ENCODE measurements around the gene COA8.

The COA8 gene

GRCh38 chr14:103619057-103619456 is 56.3 kb downstream of the COA8 start:
- peak; percentile 52 for DNase-seq
- no peak overlapping the region for H2AK5ac ChIP-seq (ENCODE audit: low read length, severe bottlenecking)
- no peak overlapping the region for H3K4me2 ChIP-seq (ENCODE audit: low read length, poor library complexity, severe bottlenecking)
- no peak overlapping the region for H2BK120ac ChIP-seq (ENCODE audit: low read depth, low read length)
- H3K27me3 ChIP-seq (ENCODE audit: control insufficient read depth in 1 of 2, insufficient read depth in 1 of 2, low read length in 2 of 2) = no peaks in the 10 kb centered on the region
- WGBS = 77% methylated on average over 4 of the region's 5 CpGs
- H3K4ac ChIP-seq (ENCODE audit: low read depth in 1 of 2, low read length in 2 of 2) = no peak overlapping the region
- no peak overlapping the region for H2BK15ac ChIP-seq (ENCODE audit: low read depth, poor library complexity, severe bottlenecking)
- H3K9ac ChIP-seq (ENCODE audit: low read length) = no peak overlapping the region
- H3K14ac ChIP-seq (ENCODE audit: low read length in 2 of 2) = no peak overlapping the region
- H3K9me3 ChIP-seq (ENCODE audit: control insufficient read depth, low read length) = no peaks in the 10 kb centered on the region
- no peak overlapping the region for H2BK12ac ChIP-seq (ENCODE audit: low read length in 2 of 2)
- no peak overlapping the region for H3K23ac ChIP-seq (ENCODE audit: low read length in 2 of 2)
- no peak overlapping the region for H2BK5ac ChIP-seq (ENCODE audit: low read depth, low read length, poor library complexity, severe bottlenecking)
- H3K36me3 ChIP-seq (ENCODE audit: control insufficient read depth in 1 of 2, insufficient read depth in 2 of 2, low read depth in 1 of 2, low read length in 2 of 2) = no peaks in the 10 kb centered on the region
- no peak overlapping the region for H4K91ac ChIP-seq (ENCODE audit: low read length)
- H2AFZ ChIP-seq (ENCODE audit: low read depth, low read length) = no peak overlapping the region
- no peaks in the 10 kb centered on the region for H3K79me1 ChIP-seq (replicated peaks; ENCODE audit: low read length, poor library complexity, severe bottlenecking)
- H3K18ac ChIP-seq (ENCODE audit: low read depth in 1 of 2, low read length in 2 of 2) = no peak overlapping the region
- peaks cover 4% of the 10 kb centered on the region for H3K4me1 ChIP-seq (ENCODE audit: control insufficient read depth, insufficient read depth, low read depth, low read length)
- H3K4me3 ChIP-seq (ENCODE audit: insufficient read depth in 1 of 2, low read depth in 1 of 2, low read length in 2 of 2) = no peak overlapping the region
- no peak overlapping the region for H3K27ac ChIP-seq (ENCODE audit: low read length, poor library complexity, severe bottlenecking)
- H4K8ac ChIP-seq (ENCODE audit: low read length) = no peak overlapping the region

DNA sequence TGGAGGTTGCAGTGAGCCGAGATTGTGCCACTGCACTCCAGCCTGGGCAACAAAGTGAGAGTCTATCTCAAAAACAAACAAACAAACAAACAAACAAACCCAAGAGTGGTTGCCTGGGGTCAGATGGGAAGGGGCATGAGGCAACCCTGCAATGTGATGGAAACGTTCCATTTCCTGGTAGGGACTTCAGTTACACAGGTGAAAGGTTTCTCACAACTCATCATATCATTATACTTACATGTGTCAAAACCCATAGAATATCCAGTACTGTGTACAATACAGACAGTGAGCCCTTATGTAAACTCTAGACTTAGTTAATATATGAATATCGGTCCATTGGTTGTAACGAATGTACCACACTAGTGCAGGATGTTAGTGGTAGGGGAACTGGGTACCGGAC is 59.1 kb downstream of the COA8 start:
- no peak overlapping the region for H2BK12ac ChIP-seq (ENCODE audit: low read length in 2 of 2)
- H3K36me3 ChIP-seq (ENCODE audit: control insufficient read depth in 1 of 2, insufficient read depth in 2 of 2, low read depth in 1 of 2, low read length in 2 of 2) = no peaks in the 10 kb centered on the region
- 98% methylated on average over 4 of the region's 5 CpGs for WGBS

GRCh38 chr14:103623308-103623707 is 60.5 kb downstream of the COA8 start:
- no peak for DNase-seq
- peaks cover 22% of the 10 kb centered on the region for H3K4me1 ChIP-seq (ENCODE audit: control insufficient read depth, insufficient read depth, low read depth, low read length)
- H3K36me3 ChIP-seq (ENCODE audit: control insufficient read depth in 1 of 2, insufficient read depth in 2 of 2, low read depth in 1 of 2, low read length in 2 of 2) = no peaks in the 10 kb centered on the region
- no peak overlapping the region for H3K23ac ChIP-seq (ENCODE audit: low read length in 2 of 2)
- no peak overlapping the region for H2BK120ac ChIP-seq (ENCODE audit: low read depth, low read length)
- H3K9ac ChIP-seq (ENCODE audit: low read length) = no peak overlapping the region
- no peak overlapping the region for H2BK5ac ChIP-seq (ENCODE audit: low read depth, low read length, poor library complexity, severe bottlenecking)
- H3K4me2 ChIP-seq (ENCODE audit: low read length, poor library complexity, severe bottlenecking) = no peak overlapping the region
- H4K91ac ChIP-seq (ENCODE audit: low read length) = no peak overlapping the region
- no peaks in the 10 kb centered on the region for H3K27me3 ChIP-seq (ENCODE audit: control insufficient read depth in 1 of 2, insufficient read depth in 1 of 2, low read length in 2 of 2)
- H2BK15ac ChIP-seq (ENCODE audit: low read depth, poor library complexity, severe bottlenecking) = no peak overlapping the region
- no peak overlapping the region for H3K4me3 ChIP-seq (ENCODE audit: insufficient read depth in 1 of 2, low read depth in 1 of 2, low read length in 2 of 2)
- H2AK5ac ChIP-seq (ENCODE audit: low read length, severe bottlenecking) = no peak overlapping the region
- H3K14ac ChIP-seq (ENCODE audit: low read length in 2 of 2) = no peak overlapping the region
- H3K4ac ChIP-seq (ENCODE audit: low read depth in 1 of 2, low read length in 2 of 2) = no peak overlapping the region
- no peaks in the 10 kb centered on the region for H3K9me3 ChIP-seq (ENCODE audit: control insufficient read depth, low read length)
- no peak overlapping the region for H3K27ac ChIP-seq (ENCODE audit: low read length, poor library complexity, severe bottlenecking)
- H2AFZ ChIP-seq (ENCODE audit: low read depth, low read length) = no peak overlapping the region
- no peak overlapping the region for H3K18ac ChIP-seq (ENCODE audit: low read depth in 1 of 2, low read length in 2 of 2)
- H2BK12ac ChIP-seq (ENCODE audit: low read length in 2 of 2) = no peak overlapping the region
- 92% methylated on average over 4 of the region's 4 CpGs for WGBS
- no peak overlapping the region for H4K8ac ChIP-seq (ENCODE audit: low read length)
- H3K79me1 ChIP-seq (replicated peaks; ENCODE audit: low read length, poor library complexity, severe bottlenecking) = no peaks in the 10 kb centered on the region

More for the DNA sequence above, 59.1 kb downstream of the COA8 start:
- H2BK120ac ChIP-seq (ENCODE audit: low read depth, low read length) = no peak overlapping the region
- no peak overlapping the region for H2BK5ac ChIP-seq (ENCODE audit: low read depth, low read length, poor library complexity, severe bottlenecking)
- no peaks in the 10 kb centered on the region for H3K9me3 ChIP-seq (ENCODE audit: control insufficient read depth, low read length)
- H2BK15ac ChIP-seq (ENCODE audit: low read depth, poor library complexity, severe bottlenecking) = no peak overlapping the region
- no peak overlapping the region for H2AFZ ChIP-seq (ENCODE audit: low read depth, low read length)
- H3K27me3 ChIP-seq (ENCODE audit: control insufficient read depth in 1 of 2, insufficient read depth in 1 of 2, low read length in 2 of 2) = no peaks in the 10 kb centered on the region
- no peak overlapping the region for H3K23ac ChIP-seq (ENCODE audit: low read length in 2 of 2)
- no peak overlapping the region for H2AK5ac ChIP-seq (ENCODE audit: low read length, severe bottlenecking)
- H4K91ac ChIP-seq (ENCODE audit: low read length) = no peak overlapping the region
- peaks cover 15% of the 10 kb centered on the region for H3K4me1 ChIP-seq (ENCODE audit: control insufficient read depth, insufficient read depth, low read depth, low read length)
- no peak overlapping the region for H3K9ac ChIP-seq (ENCODE audit: low read length)
- no peak overlapping the region for H4K8ac ChIP-seq (ENCODE audit: low read length)
- no peaks in the 10 kb centered on the region for H3K79me1 ChIP-seq (replicated peaks; ENCODE audit: low read length, poor library complexity, severe bottlenecking)
- no peak overlapping the region for H3K4me3 ChIP-seq (ENCODE audit: insufficient read depth in 1 of 2, low read depth in 1 of 2, low read length in 2 of 2)
- H3K4ac ChIP-seq (ENCODE audit: low read depth in 1 of 2, low read length in 2 of 2) = no peak overlapping the region
- H3K14ac ChIP-seq (ENCODE audit: low read length in 2 of 2) = no peak overlapping the region
- DNase-seq = no peak
- H3K4me2 ChIP-seq (ENCODE audit: low read length, poor library complexity, severe bottlenecking) = no peak overlapping the region
- no peak overlapping the region for H3K27ac ChIP-seq (ENCODE audit: low read length, poor library complexity, severe bottlenecking)
- no peak overlapping the region for H3K18ac ChIP-seq (ENCODE audit: low read depth in 1 of 2, low read length in 2 of 2)

GRCh38 chr14:103623883-103624482 is 61.2 kb downstream of the COA8 start:
- H3K4me3 ChIP-seq (ENCODE audit: insufficient read depth in 1 of 2, low read depth in 1 of 2, low read length in 2 of 2) = no peak overlapping the region
- H2BK12ac ChIP-seq (ENCODE audit: low read length in 2 of 2) = peak overlapping the region in 1 of 2 experiments; percentile 67
- WGBS = 89% methylated on average over 16 of the region's 16 CpGs
- no peak overlapping the region for H3K14ac ChIP-seq (ENCODE audit: low read length in 2 of 2)
- peak overlapping the region in 1 of 2 experiments; percentile 37 for H3K18ac ChIP-seq (ENCODE audit: low read depth in 1 of 2, low read length in 2 of 2)
- no peaks in the 10 kb centered on the region for H3K9me3 ChIP-seq (ENCODE audit: control insufficient read depth, low read length)
- no peak overlapping the region for H3K9ac ChIP-seq (ENCODE audit: low read length)
- H2AFZ ChIP-seq (ENCODE audit: low read depth, low read length) = no peak overlapping the region
- no peak overlapping the region for H4K8ac ChIP-seq (ENCODE audit: low read length)
- H3K27ac ChIP-seq (ENCODE audit: low read length, poor library complexity, severe bottlenecking) = no peak overlapping the region
- H3K4me1 ChIP-seq (ENCODE audit: control insufficient read depth, insufficient read depth, low read depth, low read length) = peaks cover 24% of the 10 kb centered on the region
- H2AK5ac ChIP-seq (ENCODE audit: low read length, severe bottlenecking) = no peak overlapping the region
- H3K79me1 ChIP-seq (replicated peaks; ENCODE audit: low read length, poor library complexity, severe bottlenecking) = no peaks in the 10 kb centered on the region
- no peak overlapping the region for H3K23ac ChIP-seq (ENCODE audit: low read length in 2 of 2)
- peak overlapping the region; percentile 60 for H2BK15ac ChIP-seq (ENCODE audit: low read depth, poor library complexity, severe bottlenecking)
- no peak overlapping the region for H4K91ac ChIP-seq (ENCODE audit: low read length)
- no peak for DNase-seq
- H2BK5ac ChIP-seq (ENCODE audit: low read depth, low read length, poor library complexity, severe bottlenecking) = no peak overlapping the region
- H3K4me2 ChIP-seq (ENCODE audit: low read length, poor library complexity, severe bottlenecking) = no peak overlapping the region
- peak overlapping the region in 1 of 2 experiments; percentile 47 for H3K4ac ChIP-seq (ENCODE audit: low read depth in 1 of 2, low read length in 2 of 2)
- no peaks in the 10 kb centered on the region for H3K27me3 ChIP-seq (ENCODE audit: control insufficient read depth in 1 of 2, insufficient read depth in 1 of 2, low read length in 2 of 2)
- no peaks in the 10 kb centered on the region for H3K36me3 ChIP-seq (ENCODE audit: control insufficient read depth in 1 of 2, insufficient read depth in 2 of 2, low read depth in 1 of 2, low read length in 2 of 2)
- H2BK120ac ChIP-seq (ENCODE audit: low read depth, low read length) = no peak overlapping the region

Measured in mesenchymal stem cell (in vitro differentiated cells and primary cell).